Activated effector memory CD4-positive, alpha-beta T cell treated with Interleukin-2 at 50 U/mL for 16 hours (primary cell): Measurements from ENCODE around the gene HELZ.

ENCODE experiments used
- DNase-seq: peaks from one replicate; pipeline ENCODE4 v3.0.0-alpha.2; 2020

Gene HELZ

DNA sequence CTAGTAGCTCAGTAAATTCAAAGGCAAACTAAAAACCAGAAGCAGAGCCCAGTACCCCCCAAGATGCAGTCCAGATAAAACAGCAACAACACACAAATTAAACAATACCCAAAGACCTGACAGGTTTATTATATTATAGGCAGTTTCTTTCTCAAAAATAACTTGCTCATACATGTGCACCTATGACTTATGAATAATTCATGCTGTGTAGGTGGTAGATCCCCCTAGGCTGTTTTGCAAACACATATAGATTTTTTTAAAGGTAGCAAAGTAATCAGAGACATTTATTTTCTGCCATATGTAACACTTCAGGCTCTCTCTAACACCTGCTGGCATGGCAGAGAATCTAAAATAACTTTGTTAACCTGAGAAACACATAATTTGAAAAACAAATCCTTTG lies 173.4 kb downstream of the HELZ start:
- no peak for DNase-seq

DNA sequence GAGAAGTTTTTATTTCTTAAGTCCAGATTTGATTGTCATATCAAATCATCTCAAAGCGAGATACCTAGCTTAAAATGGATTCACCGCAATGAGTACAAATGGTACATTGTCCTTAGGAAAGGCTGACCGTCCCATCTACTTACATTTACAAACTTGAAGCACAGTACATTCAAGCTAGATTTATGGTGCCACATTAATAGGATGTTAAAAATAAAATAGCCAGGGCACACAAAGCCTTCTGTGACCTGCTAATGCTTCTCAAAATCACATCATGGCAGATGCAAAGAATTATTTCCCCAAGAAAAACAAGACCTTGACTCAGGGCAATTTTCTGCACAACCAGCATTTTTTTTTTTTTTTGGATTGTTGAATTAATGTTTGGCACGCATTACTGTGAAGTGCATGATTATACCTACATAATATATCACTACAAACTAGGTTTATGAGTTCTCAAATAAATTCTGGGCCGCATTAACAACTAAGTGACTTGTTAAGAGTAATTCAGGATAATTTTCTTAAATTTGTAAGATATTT lies 175.3 kb downstream of the HELZ start:
- DNase-seq = no peak

GRCh38 chr17:67068999-67069398 lies 176.0 kb downstream of the HELZ start:
- no peak for DNase-seq

DNA sequence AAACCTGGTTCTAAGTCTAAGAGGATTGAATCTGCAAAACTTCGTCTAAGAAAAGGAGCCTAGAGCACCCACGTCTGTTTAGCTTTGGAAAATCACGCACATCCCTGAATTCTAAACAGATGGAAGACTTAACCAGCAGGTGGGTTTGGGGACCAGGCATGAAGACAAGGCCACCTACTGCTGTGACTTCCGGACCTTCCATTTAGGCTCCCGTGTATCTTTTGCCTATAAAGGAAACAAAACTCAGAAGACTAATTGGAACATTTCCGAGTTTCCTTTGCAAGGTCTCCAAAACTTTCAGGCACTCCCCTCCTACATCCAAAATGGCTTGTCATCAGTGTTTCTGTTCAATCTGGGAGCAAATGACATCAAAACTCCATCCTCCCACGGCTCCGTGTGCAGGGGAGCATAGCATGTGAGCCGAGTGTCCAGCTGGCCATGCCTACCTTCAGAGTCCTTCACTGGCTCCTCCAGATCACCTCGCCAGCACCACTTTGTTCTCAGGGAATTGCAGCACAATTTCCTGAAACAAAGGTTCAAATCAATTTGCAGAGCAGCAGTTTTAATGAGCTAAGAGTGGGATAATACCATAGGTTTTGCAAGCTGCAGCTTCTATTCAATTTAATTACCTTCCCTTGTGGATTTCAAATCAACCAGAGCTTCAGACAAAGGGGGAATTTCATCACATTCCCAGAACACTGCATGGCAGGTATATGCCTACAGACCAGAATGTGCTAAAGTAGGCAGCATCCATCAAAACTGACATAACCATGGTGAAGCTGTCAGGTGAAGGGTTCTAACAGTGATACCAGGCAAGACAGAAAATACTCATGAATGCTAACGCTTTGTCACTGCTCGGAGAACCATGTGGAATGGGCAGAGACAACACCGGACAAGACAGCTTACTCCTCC lies 177.2 kb downstream of the HELZ start:
- DNase-seq = no peak

DNA sequence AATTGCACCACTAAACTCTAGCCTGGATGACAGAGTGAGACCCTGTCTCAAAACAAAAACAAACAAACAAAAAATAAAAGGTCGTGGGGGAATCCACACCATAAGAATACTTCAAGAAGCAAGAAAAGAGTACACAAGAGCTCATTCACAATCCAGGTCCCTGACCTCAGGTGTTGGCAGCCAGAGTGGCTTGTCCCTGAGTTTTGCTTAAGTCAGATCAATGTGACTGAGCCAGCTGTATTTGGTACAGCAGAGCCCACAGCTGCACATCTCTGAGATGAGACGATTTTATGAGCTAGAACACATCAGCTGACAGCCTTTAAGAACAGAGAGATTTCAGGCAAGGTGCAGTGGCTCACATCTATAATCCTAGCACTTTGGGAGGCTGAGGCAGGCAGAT lies 178.3 kb downstream of the HELZ start:
- DNase-seq = no peak

GRCh38 chr17:67063141-67063540 lies 181.9 kb downstream of the HELZ start:
- no peak for DNase-seq

GRCh38 chr17:67059372-67059771 lies 185.6 kb downstream of the HELZ start:
- no peak for DNase-seq

- DNase-seq = no peak
These were observed 187.0 kb downstream of the HELZ start for GRCh38 chr17:67058036-67058435.

DNA sequence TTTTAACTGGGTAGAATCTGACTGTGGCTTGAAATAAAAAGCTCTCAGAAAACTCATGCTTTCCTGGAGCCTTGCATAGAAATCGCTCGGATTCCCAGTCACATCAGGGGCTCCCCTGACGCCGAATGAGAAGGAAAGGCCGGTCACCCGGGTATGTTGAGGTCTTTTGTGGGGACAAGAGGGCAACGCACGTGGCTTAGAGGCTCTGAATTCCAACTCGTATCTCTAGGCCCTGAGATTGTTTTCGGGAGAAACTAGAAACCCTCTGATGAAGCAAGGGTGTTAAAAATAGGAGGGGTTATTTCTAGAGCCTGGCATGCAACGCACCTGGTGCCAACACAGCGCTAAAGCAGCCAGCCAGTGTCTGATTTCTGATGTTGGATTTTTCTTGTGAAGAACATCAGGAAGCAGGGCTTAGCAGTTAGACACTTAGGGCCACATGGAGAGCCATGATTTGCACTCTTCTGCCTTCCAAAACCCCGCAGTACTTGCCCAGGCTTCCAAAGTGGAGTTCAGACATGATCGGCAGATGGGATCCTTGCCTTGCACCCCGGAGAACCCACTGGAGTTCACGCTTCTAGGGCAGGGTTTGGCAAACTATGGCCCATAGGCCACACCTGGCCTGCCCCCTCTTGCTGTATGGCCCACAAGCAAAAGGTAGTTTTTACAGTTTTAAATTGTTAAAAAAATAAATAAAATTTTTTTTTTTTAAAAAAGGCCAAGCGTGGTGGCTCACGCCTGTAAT lies 188.1 kb downstream of the HELZ start:
- DNase-seq = no peak

GRCh38 chr17:67055811-67056745 lies 188.9 kb downstream of the HELZ start:
- no peak for DNase-seq

GRCh38 chr17:67055041-67055443 lies 190.0 kb downstream of the HELZ start:
- DNase-seq = no peak

DNA sequence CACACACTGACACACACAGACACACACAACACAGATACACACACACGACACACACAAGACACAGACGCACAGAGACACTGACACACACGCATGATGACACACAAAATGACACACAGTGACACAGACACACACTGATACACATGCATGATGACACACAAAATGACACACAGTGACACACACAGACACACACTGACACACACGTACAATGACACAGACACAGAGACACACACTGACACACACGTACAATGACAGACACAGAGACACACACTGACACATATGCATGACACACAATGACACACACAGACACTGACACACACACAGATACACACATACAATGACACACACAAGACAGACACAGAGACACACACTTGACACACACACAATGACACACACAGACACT lies 190.4 kb downstream of the HELZ start:
- no peak for DNase-seq

GRCh38 chr17:67054011-67054591 lies 190.9 kb downstream of the HELZ start:
- no peak for DNase-seq

- no peak for DNase-seq
These were observed 191.5 kb downstream of the HELZ start for GRCh38 chr17:67053438-67054000.

DNA sequence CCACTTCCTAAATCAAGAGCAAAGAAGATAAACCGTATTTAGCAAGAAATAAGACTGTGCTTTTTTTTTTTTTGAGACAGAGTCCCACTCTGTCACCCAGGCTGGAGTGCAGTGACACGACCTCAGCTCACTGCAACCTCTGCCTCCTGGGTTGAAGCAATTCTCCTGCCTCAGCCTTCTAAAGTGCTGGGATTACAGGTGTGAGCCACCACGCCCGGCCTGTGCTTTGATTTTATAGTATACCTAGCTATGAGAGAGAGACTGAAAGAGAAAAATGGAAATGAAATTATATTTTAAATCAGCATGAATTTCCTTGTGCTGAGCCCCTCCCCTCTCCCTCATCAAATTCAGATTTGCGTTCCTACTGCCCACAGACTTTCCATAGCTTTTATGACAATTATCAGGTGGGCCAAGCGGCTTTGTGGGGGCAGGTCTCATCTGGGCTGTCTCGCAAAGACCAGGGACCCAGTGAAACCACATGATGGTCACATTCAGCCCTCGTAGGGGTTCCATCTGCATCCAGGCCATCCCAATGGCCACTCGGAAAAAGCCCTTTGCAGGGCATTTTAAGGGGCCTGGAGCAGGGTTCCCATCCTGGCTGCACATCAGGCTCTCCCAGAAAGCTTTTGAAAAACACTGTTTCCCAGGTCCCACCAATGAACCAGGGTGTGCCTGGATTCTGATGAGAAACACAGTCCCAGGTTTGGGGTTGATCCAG lies 192.1 kb downstream of the HELZ start:
- DNase-seq = no peak

- DNase-seq = no peak
These were observed 193.2 kb downstream of the HELZ start for GRCh38 chr17:67051837-67052236.

- no peak for DNase-seq
These were observed 193.8 kb downstream of the HELZ start for GRCh38 chr17:67051155-67051538.

- no peak for DNase-seq
These were observed 194.4 kb downstream of the HELZ start for GRCh38 chr17:67050471-67051154.

- no peak for DNase-seq
These were observed 194.9 kb downstream of the HELZ start for GRCh38 chr17:67050066-67050465.

DNA sequence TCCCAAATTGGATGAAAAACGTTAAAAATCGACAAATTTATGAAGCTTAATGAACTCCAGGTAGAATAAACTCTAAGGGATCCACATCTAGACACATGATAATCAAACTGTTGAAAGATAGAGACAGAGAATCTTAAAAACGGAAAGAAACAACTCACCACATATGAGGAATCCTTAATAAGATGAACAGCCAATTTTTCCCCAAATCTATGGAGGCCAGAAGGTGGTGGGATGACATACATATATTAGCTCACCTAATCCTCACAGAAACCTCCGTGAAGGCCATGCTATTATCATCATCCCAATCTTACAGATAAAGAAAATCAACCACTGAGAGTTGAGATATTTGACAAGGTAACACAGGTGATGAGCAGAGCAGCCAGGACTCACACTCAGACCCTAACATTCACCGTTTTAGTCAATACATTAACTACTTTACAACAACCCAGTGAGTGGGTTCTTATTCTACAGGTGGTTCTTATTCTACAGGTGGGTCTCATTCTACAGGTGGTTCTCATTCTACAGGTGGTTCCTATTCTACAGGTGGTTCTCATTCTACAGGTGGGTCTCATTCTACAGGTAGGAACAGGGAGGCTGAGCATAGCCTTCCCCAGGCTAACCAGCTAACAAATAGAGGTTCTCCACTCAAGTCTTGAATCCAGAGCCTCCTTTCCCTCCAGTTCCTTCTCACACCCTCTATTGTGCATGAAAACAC lies 195.8 kb downstream of the HELZ start:
- no peak for DNase-seq
